Mesendoderm (in vitro differentiated cells): ENCODE measurements around the gene IPO11.
"Not testable (repeated sequence)": the region's sequence is repeated elsewhere in the genome, so short reads cannot be mapped to it uniquely, and the experiment has no call there.

Experiments
- DNase-seq: peaks from one replicate; pipeline ENCODE4 v3.0.0; 2013
- H2AK5ac ChIP-seq: 2 replicates; pipeline ENCODE4 v1.6.1; 2013; ENCODE audit warnings: low read length, inconsistent platforms
- H2BK120ac ChIP-seq: 2 replicates; pipeline ENCODE4 v1.6.1; 2013; ENCODE audit warnings: low read depth, mild to moderate bottlenecking, low read length, moderate library complexity, mixed read lengths
- H2BK15ac ChIP-seq: replicated peaks from 2 replicates; pipeline ENCODE4 v1.6.1; 2013; ENCODE audit warnings: low read depth, mild to moderate bottlenecking, moderate library complexity
- H2BK5ac ChIP-seq: 2 replicates; pipeline ENCODE4 v1.6.1; 2013; ENCODE audit warnings: low read length, inconsistent platforms
- H3K18ac ChIP-seq: 2 replicates; pipeline ENCODE4 v1.6.1; 2013; ENCODE audit warnings: mild to moderate bottlenecking, low read length, mixed read lengths
- H3K23ac ChIP-seq: one replicate; pipeline ENCODE4 v1.6.1; 2013; ENCODE audit warnings: low read length
- H3K27ac ChIP-seq: 2 replicates; pipeline ENCODE4 v1.5.1; 2013; ENCODE audit warnings: low read depth, mild to moderate bottlenecking, inconsistent platforms, low read length, moderate library complexity
- H3K27me3 ChIP-seq: 2 replicates; pipeline ENCODE4 v1.6.1; 2013; ENCODE audit warnings: low read length, control low read depth, mild to moderate bottlenecking, inconsistent platforms; ENCODE audit not compliant: insufficient read depth, poor library complexity
- H3K36me3 ChIP-seq: 2 replicates; pipeline ENCODE4 v1.6.1; 2013; ENCODE audit warnings: low read length, inconsistent platforms; ENCODE audit not compliant: control insufficient read depth, insufficient read depth
- H3K4ac ChIP-seq: one replicate; pipeline ENCODE4 v1.6.1; 2013; ENCODE audit warnings: low read depth, mild to moderate bottlenecking, low read length, moderate library complexity
- H3K4me1 ChIP-seq: 2 replicates; pipeline ENCODE4 v1.6.1; 2013; ENCODE audit warnings: low read depth, low read length, inconsistent platforms; ENCODE audit not compliant: control insufficient read depth
- H3K4me2 ChIP-seq: 2 replicates; pipeline ENCODE4 v1.6.1; 2013; ENCODE audit warnings: low read length
- H3K4me3 ChIP-seq: 2 replicates; pipeline ENCODE4 v1.5.1; 2013; ENCODE audit warnings: mild to moderate bottlenecking, low read length
- H3K56ac ChIP-seq: one replicate; pipeline ENCODE4 v1.6.1; 2013; ENCODE audit warnings: low read length
- H3K79me1 ChIP-seq: 2 replicates; pipeline ENCODE4 v1.6.1; 2013; ENCODE audit warnings: low read length, inconsistent platforms
- H3K79me2 ChIP-seq: 2 replicates; pipeline ENCODE4 v1.6.1; 2013; ENCODE audit warnings: mild to moderate bottlenecking, low read length; ENCODE audit not compliant: control insufficient read depth, insufficient read depth
- H3K9ac ChIP-seq: 2 replicates; pipeline ENCODE4 v1.6.1; 2013; ENCODE audit warnings: low read length, inconsistent platforms
- H4K5ac ChIP-seq: one replicate; pipeline ENCODE4 v1.6.1; 2013; ENCODE audit warnings: low read length
- H4K8ac ChIP-seq: one replicate; pipeline ENCODE4 v1.6.1; 2013; ENCODE audit warnings: low read depth, mild to moderate bottlenecking, control low read depth, low read length, moderate library complexity
- WGBS: extraction: QIAGEN DNeasy Blood & Tissue Kit; methylation state at CpG from one replicate; pipeline ENCODE4 v1.1.7; 2013; ENCODE audit warnings: low lambda C conversion rate, missing lambda C conversion rate; ENCODE audit not compliant: insufficient coverage; ENCODE audit errors: extremely low coverage; 5-methylcytosine and 5-hydroxymethylcytosine counted together

The IPO11 gene

GRCh38 chr5:62558941-62559340, 146.4 kb downstream of the IPO11 start:
- Histone ChIP-seq H3K56ac (no peak overlapping the region), H2BK15ac (no peak overlapping the region), H3K27ac (no peak overlapping the region), H2AK5ac (no peak overlapping the region), H2BK120ac (no peak overlapping the region), H3K9ac (no peak overlapping the region), H3K4ac (no peak overlapping the region), H3K36me3 (no peaks in the 10 kb centered on the region), H4K5ac (no peak overlapping the region), H3K18ac (no peak overlapping the region), H3K23ac (no peak overlapping the region), H3K4me2 (no peak overlapping the region), H3K27me3 (no peaks in the 10 kb centered on the region), H3K4me3 (no peak overlapping the region), H3K79me1 (no peaks in the 10 kb centered on the region), H3K79me2 (no peaks in the 10 kb centered on the region), H4K8ac (no peak overlapping the region), H3K4me1 (peaks cover 6% of the 10 kb centered on the region), H2BK5ac (no peak overlapping the region)
- WGBS = no CpG with 5 or more reads among the region's 3 CpGs
- DNase-seq = no peak

DNA sequence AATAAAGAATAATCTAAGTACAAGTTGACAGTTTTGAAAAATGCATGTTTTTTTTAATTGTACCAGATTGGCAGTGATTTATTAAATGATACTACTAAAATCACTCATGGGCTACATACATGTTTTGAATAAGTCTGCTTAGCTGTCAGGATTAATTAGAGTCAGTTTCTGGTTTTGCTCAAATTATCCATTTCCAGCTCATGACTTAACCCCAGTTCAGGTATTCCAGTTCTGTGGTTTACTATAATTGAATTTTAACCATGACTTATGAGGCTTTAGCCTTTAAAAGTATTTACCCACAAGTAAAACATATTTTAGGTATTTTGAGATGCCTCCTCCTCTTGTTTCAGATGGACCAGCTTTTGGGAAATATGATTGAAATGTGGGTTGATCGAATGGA, 148.2 kb downstream of the IPO11 start:
- no peak for DNase-seq
- Histone ChIP-seq H3K23ac (no peak overlapping the region), H3K9ac (no peak overlapping the region), H3K36me3 (no peaks in the 10 kb centered on the region), H4K5ac (no peak overlapping the region), H3K79me1 (no peaks in the 10 kb centered on the region), H2BK120ac (no peak overlapping the region), H3K4me3 (no peak overlapping the region), H3K27me3 (no peaks in the 10 kb centered on the region), H3K18ac (no peak overlapping the region), H2BK5ac (no peak overlapping the region), H3K79me2 (no peaks in the 10 kb centered on the region), H3K56ac (no peak overlapping the region), H3K27ac (no peak overlapping the region), H2BK15ac (no peak overlapping the region), H3K4me2 (no peak overlapping the region), H3K4me1 (peaks cover 6% of the 10 kb centered on the region), H2AK5ac (no peak overlapping the region), H4K8ac (no peak overlapping the region), H3K4ac (no peak overlapping the region)
- no CpG with 5 or more reads among the region's 1 CpG for WGBS

DNA sequence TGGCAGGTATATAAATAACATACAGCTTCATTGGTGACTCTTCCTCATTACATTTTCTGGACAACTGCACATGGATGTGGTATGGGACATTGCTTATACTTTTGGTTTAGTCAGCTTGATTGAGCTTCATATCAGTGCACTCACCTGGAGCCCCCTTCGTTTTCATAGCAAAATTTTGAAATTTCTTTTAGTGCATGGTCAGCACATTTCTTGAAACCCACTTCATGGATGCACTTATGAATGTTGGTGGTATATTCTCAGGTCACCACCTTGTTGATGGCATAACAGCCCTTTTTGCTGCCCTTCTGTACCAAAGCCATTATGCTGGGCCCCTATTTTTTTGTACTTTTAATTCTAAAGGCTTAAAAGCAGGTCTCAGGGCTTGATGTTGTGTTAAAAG, 149.3 kb downstream of the IPO11 start:
- Histone ChIP-seq H3K18ac (no peak overlapping the region), H3K23ac (no peak overlapping the region), H3K4me3 (no peak overlapping the region), H2AK5ac (no peak overlapping the region), H3K56ac (no peak overlapping the region), H3K4ac (no peak overlapping the region), H3K9ac (no peak overlapping the region), H3K27ac (no peak overlapping the region), H2BK120ac (no peak overlapping the region), H2BK15ac (no peak overlapping the region), H3K4me1 (peaks cover 6% of the 10 kb centered on the region), H2BK5ac (no peak overlapping the region), H3K79me2 (no peaks in the 10 kb centered on the region), H4K8ac (no peak overlapping the region), H3K36me3 (no peaks in the 10 kb centered on the region), H3K27me3 (no peaks in the 10 kb centered on the region), H4K5ac (no peak overlapping the region), H3K4me2 (no peak overlapping the region), H3K79me1 (no peaks in the 10 kb centered on the region)
- no CpG with 5 or more reads among the region's 1 CpG for WGBS
- DNase-seq = no peak

- peak; percentile 46 for DNase-seq
- Histone ChIP-seq H2AK5ac (no peak overlapping the region), H3K9ac (no peak overlapping the region), H3K79me2 (no peaks in the 10 kb centered on the region), H3K27ac (no peak overlapping the region), H4K5ac (no peak overlapping the region), H3K4me3 (no peak overlapping the region), H4K8ac (no peak overlapping the region), H3K4ac (no peak overlapping the region), H3K18ac (no peak overlapping the region), H2BK5ac (no peak overlapping the region), H2BK120ac (no peak overlapping the region), H3K79me1 (no peaks in the 10 kb centered on the region), H3K27me3 (no peaks in the 10 kb centered on the region), H2BK15ac (no peak overlapping the region), H3K4me1 (peaks cover 6% of the 10 kb centered on the region), H3K56ac (no peak overlapping the region), H3K23ac (no peak overlapping the region), H3K4me2 (no peak overlapping the region), H3K36me3 (no peaks in the 10 kb centered on the region)
- WGBS = no CpG with 5 or more reads among the region's 1 CpG
These were observed 150.3 kb downstream of the IPO11 start for GRCh38 chr5:62562867-62563266.

DNA sequence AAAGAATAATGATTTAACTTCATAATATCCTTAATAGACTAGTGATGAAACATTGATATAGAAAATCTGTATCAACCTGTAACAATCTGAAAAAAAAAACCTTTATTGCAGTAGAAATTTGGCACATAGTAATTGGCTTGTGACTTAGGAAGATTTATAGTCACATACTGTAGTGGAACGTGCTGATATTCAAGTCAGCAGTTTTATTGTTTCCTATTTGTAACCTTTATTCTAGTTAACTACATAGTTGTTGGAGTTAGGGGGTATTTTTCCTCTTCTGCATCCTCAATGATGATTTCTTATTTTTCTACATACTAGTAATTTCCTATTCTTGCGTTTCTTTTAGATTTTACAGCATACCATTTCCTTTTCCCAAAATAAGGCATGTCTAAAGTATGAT, 151.5 kb downstream of the IPO11 start:
- Histone ChIP-seq H2BK15ac (no peak overlapping the region), H3K23ac (no peak overlapping the region), H3K27me3 (no peaks in the 10 kb centered on the region), H2BK120ac (no peak overlapping the region), H3K4me2 (no peak overlapping the region), H3K4ac (no peak overlapping the region), H3K9ac (no peak overlapping the region), H3K36me3 (no peaks in the 10 kb centered on the region), H4K8ac (no peak overlapping the region), H3K18ac (no peak overlapping the region), H3K27ac (no peak overlapping the region), H3K79me1 (no peaks in the 10 kb centered on the region), H4K5ac (no peak overlapping the region), H2BK5ac (no peak overlapping the region), H3K56ac (no peak overlapping the region), H2AK5ac (no peak overlapping the region), H3K4me1 (peaks cover 6% of the 10 kb centered on the region), H3K79me2 (no peaks in the 10 kb centered on the region), H3K4me3 (no peak overlapping the region)
- WGBS = no CpG with 5 or more reads among the region's 2 CpGs
- no peak for DNase-seq

- H4K8ac ChIP-seq, H2AK5ac ChIP-seq, H2BK120ac ChIP-seq, H2BK15ac ChIP-seq, H3K79me1 ChIP-seq, H3K18ac ChIP-seq, H3K27me3 ChIP-seq, H3K79me2 ChIP-seq, H3K9ac ChIP-seq, H3K36me3 ChIP-seq, H3K23ac ChIP-seq, DNase-seq, H3K56ac ChIP-seq, H3K27ac ChIP-seq, H3K4me2 ChIP-seq, H3K4me3 ChIP-seq, H2BK5ac ChIP-seq, H3K4ac ChIP-seq, H4K5ac ChIP-seq, H3K4me1 ChIP-seq: not testable (repeated sequence)
- no CpG with 5 or more reads among the region's 3 CpGs for WGBS
These were observed 153.2 kb downstream of the IPO11 start for GRCh38 chr5:62565740-62566139.
